CD4-positive, alpha-beta T cell treated with Interleukin-17A for 1 hour (primary cell): ENCODE measurements around the gene PDGFD.

ENCODE experiments used
- DNase-seq: peaks from one replicate; pipeline ENCODE4 v3.0.0-alpha.2; 2020

Gene PDGFD

GRCh38 chr11:104092744-104093143 is 71.2 kb downstream of the PDGFD start:
- no peak for DNase-seq

DNA sequence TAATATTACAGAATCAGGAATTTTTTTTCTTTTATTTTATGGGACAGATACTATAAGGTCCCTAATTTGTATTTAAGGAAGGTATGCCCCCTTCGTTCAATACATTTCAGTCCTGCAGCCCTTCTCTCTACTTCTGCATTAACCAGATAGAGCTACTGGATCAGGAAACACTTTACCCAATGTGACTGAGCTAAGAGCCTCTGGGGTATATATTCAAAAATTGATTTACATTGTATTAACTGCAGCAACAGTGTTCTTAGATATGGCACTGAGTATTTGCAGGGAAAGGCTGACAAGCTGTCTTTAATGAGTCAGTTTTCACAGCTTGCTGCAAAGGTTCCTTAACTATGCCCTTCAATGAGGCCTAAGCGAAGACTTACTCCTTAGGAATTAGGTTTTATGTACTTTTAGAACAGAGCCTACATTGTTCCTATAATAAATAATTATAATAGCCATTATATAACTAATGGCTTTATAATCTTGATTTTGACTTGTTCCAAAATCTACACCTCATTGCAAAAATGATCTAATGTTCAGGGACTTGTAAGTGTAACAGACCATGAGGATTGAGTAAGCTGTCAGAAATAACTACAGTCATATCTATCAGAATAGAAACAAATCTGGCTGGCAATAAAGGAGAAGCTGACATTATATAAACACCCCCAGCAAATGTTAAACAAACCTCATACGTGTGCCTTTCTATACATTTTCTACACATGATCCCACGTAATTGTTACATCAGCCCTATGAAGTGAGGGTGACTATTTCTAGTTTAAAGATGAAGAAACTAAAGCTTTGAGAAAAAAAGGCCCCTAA is 72.5 kb downstream of the PDGFD start:
- DNase-seq = no peak

- DNase-seq = no peak
Observed at GRCh38 chr11:104090767-104091166, 73.2 kb downstream of the PDGFD start.

DNA sequence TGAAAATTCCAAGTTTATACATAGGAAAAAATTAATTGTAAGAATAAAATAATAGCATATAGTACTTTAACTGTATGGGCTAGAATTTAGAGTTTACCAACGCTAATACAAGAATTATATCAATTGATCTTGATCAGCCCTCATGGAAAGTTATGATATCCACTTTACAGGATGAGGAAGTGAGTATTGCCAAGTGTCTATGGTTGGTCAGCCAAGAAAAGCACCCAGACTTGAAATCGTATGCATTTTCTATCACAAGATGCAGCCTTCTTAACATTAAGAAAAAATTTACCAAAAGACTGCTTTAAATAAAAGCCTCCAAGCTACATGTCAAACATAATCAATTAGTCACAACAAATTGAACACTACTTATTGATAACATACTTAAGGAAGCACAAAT is 74.5 kb downstream of the PDGFD start:
- no peak for DNase-seq

GRCh38 chr11:104086621-104087020 is 77.3 kb downstream of the PDGFD start:
- no peak for DNase-seq

DNA sequence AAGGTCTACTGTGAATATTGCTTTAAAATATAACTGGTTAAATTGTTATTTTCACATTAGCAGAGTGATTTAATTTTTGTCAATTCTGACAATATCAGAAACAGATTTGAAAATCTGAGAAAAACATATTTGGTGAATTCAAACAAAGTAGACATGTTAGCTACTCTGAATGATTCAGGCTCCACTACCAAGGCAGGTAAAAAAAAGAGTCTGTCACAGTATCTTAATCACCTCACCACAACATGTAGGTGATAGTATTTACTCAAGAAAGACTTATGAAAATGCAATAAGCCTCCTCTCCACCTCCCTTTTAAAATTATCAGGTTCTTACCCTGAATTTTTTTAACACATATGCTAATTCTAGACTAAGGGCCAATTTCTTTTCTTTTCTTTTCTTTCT is 85.0 kb downstream of the PDGFD start:
- no peak for DNase-seq

DNA sequence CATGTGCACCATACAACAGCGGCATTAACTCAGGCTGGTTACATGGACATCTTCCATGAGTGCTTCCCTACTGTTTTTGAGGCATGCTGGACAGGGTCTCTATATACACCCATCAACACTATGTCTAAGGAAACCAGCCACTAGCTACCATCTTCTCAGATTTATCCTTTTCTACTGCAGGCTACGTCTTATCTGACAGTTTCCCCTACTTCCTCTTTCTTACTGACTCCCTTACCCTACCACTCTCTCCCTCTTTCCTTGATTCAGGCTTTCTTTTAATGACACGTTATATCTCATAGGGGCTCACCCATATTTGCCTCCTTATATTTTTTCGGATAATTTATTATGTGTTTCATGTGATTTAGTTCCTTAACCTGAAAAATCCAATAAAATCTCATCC is 85.7 kb downstream of the PDGFD start:
- DNase-seq = no peak

DNA sequence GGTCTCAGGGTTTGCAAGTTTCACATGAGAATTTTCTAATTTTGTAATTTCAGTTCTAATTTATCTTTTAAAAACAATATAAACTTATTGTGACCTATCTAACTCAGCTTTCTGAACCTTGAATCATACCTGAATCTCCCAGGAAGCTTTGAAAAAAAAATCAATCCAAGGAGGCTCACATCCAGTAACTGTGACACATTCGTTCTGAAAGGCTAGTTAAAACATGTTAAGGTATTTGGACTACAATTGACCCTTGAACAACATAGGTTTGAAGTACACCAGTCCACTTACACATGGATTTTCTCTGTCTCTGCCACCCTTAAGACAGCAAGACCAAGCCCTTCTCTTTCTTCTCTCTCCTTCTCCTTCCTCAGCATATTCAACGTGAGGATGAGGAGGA is 87.5 kb downstream of the PDGFD start:
- no peak for DNase-seq

DNA sequence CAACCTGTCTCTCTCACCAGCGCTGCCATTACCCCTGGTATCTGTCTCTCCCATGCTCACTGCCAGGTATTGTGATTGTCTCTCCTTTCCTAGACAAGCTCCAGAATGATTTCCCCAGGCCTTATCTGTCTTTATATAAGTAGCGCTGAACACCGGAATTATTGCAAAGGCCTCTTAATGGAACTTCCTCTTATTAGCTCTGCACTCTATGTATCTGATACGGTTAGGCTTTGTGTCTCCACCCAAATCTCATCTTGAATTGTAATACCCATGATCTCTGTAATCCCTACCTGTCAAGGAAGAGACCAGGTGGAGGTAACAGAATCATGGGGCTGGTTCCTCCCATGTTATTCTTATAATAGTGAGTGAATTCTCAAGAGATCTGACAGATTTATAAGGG is 88.2 kb downstream of the PDGFD start:
- DNase-seq = no peak

DNA sequence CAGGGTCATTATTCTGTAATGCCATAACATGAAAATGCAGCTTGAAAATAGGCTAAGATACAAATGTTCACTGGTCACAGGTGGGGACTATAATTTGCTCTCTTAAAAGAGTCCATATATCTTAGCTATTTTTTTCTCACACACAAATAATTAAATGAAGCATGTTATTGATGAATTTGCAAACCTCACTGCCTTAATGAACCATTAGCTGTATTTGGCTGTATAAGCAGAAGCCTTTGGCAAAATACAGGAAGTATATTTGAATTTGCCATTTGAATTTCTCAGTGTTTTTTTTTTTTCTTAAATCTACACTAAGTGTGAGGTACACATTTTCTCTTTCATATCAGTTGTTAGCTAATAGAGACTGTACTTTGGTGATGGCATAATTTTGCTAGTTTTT is 88.9 kb downstream of the PDGFD start:
- no peak for DNase-seq

DNA sequence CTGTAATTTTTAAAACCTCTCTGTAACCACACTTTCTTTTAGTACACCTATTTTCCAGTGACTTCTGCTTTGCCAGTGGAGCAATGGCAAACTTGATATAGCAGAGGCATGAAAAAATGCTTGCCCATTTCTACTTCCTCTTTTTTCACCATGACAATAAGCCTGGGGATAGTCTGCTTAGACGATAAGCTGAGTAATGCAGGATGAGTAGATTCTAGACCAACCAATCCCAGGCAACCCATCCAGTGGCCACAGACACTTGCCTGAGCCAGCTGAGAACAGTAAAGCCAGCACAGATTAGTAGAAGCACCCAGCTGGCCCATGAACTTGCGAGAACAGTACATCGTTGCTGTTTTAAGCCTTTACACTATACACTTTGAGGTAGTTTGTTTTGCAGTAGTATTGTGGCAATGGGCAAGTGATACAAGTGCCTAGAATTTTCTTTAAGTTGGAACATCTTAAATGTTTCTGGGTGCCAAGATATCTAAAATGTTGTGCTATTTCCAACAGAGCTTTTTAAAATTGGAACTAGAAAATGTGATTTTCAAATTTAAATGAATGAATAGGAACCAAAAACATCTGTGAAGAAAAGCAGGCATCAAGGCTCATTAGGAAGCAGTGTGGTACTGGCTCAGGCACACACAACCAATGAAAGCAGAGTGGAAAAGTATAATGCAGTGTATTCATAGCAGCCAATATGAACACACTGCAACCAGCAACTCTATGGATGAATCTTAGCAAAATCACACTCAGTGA is 89.8 kb downstream of the PDGFD start:
- no peak for DNase-seq

DNA sequence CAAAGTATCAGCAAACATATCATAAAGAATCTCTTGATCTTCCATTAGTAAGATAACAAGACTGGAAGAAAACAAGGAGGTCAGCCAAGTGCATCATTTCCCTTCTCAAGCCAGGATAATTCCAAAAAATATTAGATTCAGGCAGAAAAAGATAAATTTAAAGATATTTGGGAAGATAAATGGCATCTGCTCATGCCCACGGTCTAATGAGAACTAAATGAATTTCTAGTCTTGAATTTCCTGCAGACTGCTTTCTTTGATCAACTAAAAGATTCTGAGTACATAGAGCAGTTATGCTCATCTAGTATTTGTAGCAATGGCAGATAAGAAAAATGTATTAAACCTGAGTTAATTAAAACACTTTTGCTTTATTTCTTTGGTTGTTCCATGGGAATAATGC is 96.4 kb downstream of the PDGFD start:
- no peak for DNase-seq

- DNase-seq = no peak
Observed at GRCh38 chr11:104064034-104064630, 99.8 kb downstream of the PDGFD start.

DNA sequence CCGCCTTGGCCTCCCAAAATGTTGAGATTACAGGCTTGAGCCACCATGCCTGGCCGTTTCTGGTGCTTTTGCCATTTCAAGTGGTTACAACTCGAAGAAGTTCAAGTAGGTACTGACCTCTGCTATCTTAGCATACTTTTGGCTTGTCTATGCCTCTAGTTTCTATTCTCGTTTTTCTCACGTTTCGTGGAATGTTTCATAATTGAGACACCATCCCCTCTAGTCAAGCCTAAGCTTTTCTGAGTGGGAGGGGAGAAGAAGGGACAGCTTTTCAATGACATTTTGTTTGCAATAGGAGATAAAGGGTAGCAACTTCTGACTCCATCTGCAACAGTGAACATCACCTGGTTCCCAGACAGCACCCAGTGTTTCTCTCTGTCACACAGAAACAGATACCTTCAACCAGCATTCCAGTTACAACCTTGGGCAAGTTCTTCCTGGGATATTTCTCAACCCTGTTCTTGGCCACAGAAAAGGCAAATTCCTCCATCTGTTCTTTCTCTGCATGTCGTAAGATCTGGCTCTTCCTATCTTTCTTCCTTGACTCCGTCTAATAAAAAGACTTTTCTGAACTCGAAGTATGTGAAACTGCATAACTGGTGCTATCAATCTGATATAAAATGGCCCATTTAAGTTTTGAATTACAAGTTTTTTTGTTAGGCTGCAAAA is 102.0 kb downstream of the PDGFD start:
- DNase-seq = no peak

DNA sequence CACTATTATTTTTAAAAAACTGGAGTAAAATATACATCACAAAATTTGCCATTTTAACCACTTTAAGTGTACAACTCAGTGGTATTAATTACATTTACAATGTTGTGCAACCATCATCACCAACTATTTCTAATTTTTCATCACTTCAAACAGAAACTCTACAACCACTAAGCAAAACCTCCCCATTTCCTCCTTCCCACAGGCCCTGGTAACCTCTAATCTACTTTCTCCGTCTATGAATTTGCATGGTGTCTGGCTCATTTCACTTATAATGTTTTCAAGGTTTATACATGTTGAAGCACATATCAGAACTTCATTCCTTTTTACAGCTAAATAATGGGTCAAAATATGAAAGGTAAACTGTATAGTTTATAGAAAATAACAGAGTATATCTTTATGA is 103.1 kb downstream of the PDGFD start:
- DNase-seq = no peak

DNA sequence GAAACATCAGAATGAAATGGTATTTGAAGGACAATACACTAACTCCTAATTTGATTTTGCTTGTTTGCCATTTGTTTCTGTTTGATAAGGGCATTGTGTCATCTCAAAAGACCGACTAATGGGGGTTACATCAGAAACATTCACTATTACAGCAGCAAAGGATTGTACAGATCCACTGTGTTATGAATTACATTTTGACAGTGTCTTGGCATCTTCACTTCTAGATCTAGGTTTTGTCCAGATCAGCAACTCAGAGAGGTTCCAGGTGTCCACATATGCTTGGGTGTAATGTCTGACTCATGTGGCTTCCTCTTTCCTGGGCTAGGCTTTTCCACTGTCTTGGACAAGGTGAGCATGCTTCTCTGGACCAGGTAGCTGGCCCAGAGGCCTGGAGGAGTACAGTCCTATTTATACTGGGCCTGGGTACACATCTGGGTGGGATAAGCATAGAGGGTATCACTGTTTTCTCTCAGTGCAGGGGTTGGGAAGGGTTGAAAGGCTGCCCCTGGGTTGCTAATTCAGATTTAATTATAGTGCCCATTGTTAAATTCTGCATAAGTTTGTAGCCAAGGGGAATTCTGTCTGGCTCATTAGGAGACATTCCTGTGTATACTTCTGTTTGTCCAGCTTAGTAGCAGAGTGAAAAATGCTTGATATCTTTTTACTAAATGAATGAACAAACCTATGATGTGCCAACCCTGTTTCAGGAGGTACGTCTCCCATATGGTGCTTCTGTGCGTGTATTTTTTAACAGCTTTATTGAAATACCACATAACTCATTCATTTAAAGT is 103.7 kb downstream of the PDGFD start:
- no peak for DNase-seq

DNA sequence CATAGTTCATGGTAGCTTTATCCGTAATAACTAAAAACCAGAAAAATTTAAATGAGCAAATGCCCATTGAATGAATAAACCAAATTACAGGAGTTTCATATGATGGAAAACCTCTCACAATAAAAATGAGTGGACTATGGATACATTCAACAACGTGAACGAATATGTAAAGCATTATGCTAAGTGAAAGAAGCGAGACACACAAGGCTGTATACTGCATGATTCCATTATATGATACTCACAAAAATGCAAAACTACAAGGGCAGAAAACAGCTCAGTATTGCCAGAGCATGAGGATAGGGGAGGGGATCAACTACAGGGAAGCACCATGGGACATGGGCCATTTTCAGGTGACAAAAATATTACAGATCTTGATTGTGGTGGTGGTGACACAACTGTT is 105.3 kb downstream of the PDGFD start:
- DNase-seq = no peak

DNA sequence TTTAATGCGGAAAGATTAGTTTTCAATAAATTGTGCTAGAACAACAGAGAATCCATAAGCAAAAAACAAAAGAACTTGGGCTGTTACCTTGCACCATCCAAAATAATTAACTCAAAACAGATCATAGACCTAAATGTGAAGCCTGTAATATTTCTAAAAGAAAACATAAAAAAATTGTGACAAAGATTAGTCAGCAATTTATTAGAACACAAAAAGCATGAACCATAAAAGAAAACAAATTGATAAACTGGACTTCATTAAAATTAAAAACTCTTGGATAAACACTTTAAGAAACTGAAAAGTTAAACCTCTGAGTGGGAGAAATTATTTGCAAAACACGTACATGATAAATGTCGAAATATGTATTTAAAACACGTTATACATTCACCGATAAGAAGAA is 106.0 kb downstream of the PDGFD start:
- no peak for DNase-seq

DNA sequence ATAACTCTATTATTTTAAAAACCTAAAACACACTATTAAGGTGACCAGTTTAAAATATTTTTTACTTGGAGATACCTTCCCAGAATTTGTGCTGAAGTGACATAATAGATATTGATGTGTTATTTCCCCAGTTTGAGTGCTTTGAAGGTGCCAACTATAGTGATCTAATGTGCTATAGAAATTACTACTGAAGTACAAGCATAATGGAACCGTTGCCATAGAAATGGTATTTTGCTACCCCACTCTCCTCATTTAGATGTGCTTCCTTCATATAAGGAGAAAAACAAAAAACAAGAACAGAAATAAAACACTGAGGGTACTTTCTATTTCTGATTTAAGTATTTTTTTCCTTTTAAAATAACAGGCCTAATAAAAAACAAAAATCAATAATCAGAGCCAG is 108.4 kb downstream of the PDGFD start:
- no peak for DNase-seq

GRCh38 chr11:104054911-104055529 is 108.9 kb downstream of the PDGFD start:
- no peak for DNase-seq

- no peak for DNase-seq
Observed at GRCh38 chr11:104053743-104054478, 110.0 kb downstream of the PDGFD start.

DNA sequence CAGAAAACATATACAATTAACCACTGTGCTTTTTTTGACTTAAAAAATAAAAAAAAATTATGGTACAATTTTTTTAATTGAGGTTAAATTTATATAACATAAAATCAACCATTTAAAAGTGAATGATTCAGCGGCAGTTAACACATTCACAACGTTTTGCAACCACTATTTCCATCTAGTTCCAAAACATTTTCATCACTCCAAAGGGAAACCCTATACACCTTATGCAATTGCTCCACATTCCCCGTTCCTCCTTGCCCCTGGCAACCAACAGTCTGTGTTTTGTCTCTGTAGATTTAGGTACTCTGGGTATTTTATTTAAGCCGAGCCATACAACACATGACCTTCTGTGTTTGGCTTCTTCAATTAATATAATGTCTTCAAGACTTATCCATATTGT is 112.2 kb downstream of the PDGFD start:
- DNase-seq = no peak
